Fibroblast of lung (primary cell): ENCODE measurements around the gene GABBR2. TPM values are rescaled to one million over a fixed set of nuclear protein-coding genes. Genes with fewer than 3 reads are reported as not detected.
A peak's percentile ranks its signal among the peaks of the same experiment; 100 is the strongest.

ENCODE experiments used
- DNase-seq, 2 donors: peaks; one replicate each; pipeline versions ENCODE4 v3.0.0 to v3.0.0-alpha.2; 2010; ENCODE audit warnings: low read depth in 2 of 2
- H2AFZ ChIP-seq: 2 replicates; pipeline ENCODE4 v1.5.1; 2012; ENCODE audit warnings: low read length, control low read depth, inconsistent platforms
- H3K27ac ChIP-seq: 2 replicates; pipeline ENCODE4 v1.5.1; 2011; ENCODE audit warnings: low read length, control low read depth; ENCODE audit not compliant: insufficient read depth
- H3K27me3 ChIP-seq: 2 replicates; pipeline ENCODE4 v1.5.1; 2011; ENCODE audit warnings: mild to moderate bottlenecking, low read length; ENCODE audit not compliant: control insufficient read depth, insufficient read depth
- H3K36me3 ChIP-seq: 2 replicates; pipeline ENCODE4 v1.5.1; 2011; ENCODE audit warnings: low read length; ENCODE audit not compliant: control insufficient read depth, insufficient read depth
- H3K4me1 ChIP-seq: 2 replicates; pipeline ENCODE4 v1.5.1; 2011; ENCODE audit warnings: low read length; ENCODE audit not compliant: control insufficient read depth, insufficient read depth; ENCODE audit errors: extremely low read depth
- H3K4me2 ChIP-seq: 2 replicates; pipeline ENCODE4 v1.5.1; 2011; ENCODE audit warnings: low read length, control low read depth; ENCODE audit not compliant: insufficient read depth; ENCODE audit errors: extremely low read depth
- H3K4me3 ChIP-seq, 4 experiments: fragments of 200-600 bp in 1 of 4; sonication (generic) in 1 of 4; replicated peaks in 1 of 4; 2 replicates each; pipeline ENCODE4 v1.5.1; 2011 to 2016; ENCODE audit warnings: low read length in 4 of 4, low read depth in 3 of 4, mild to moderate bottlenecking in 3 of 4, control low read depth in 2 of 4, inconsistent platforms in 1 of 4, mixed read lengths in 1 of 4; ENCODE audit not compliant: insufficient read depth in 1 of 4; ENCODE audit errors: control extremely low read depth in 1 of 4
- H3K79me2 ChIP-seq: 2 replicates; pipeline ENCODE4 v1.5.1; 2012; ENCODE audit warnings: mild to moderate bottlenecking, low read length, inconsistent platforms; ENCODE audit not compliant: control insufficient read depth, insufficient read depth
- H3K9ac ChIP-seq: 2 replicates; pipeline ENCODE4 v1.5.1; 2011; ENCODE audit warnings: mild to moderate bottlenecking, low read length, control low read depth; ENCODE audit not compliant: insufficient read depth
- H3K9me3 ChIP-seq: 2 replicates; pipeline ENCODE4 v1.5.1; 2012; ENCODE audit warnings: low read depth, low read length; ENCODE audit not compliant: control insufficient read depth, insufficient read depth
- H4K20me1 ChIP-seq: 2 replicates; pipeline ENCODE4 v1.5.1; 2011; ENCODE audit warnings: low read length; ENCODE audit not compliant: control insufficient read depth, insufficient read depth; ENCODE audit errors: extremely low read depth
- EZH2 ChIP-seq: IDR thresholded peaks from 2 replicates; pipeline ENCODE4 v1.5.1; 2012; ENCODE audit warnings: low read length, control low read depth, mild to moderate bottlenecking; ENCODE audit errors: missing control alignments
- polyA plus RNA-seq, 2 donors: library from polyadenylated mRNA; depleted of rRNA in 1 of 2; stranded (reverse) in 1 of 2; unstranded in 1 of 2; fragments of >200 nt; gene quantifications; 2 replicates each; pipeline ENCODE4 v1.2.1, GENCODE V29; 2011 to 2012; ENCODE audit warnings: missing spikeins in 1 of 2
- total RNA-seq: library from RNA; depleted of rRNA; stranded (reverse); fragments of >200 nt; gene quantifications from 2 replicates; pipeline ENCODE4 v1.2.1, GENCODE V29; 2014
- TF ChIP-seq, protein P1 (sequence below), 2 donors: IDR thresholded peaks in 1 of 2; conservative IDR thresholded peaks in 1 of 2; 1 replicate in 1 of 2; 2 replicates in 1 of 2; pipeline ENCODE4 v1.5.1; 2011 to 2012; ENCODE audit warnings: low read length in 2 of 2, control low read depth in 1 of 2, inconsistent platforms in 1 of 2, low read depth in 1 of 2, mild to moderate bottlenecking in 1 of 2

GABBR2 gene
- total and polyA plus RNA-seq, 2 donors (not counting 1 experiment from before 2014, with no cell fraction given): 0.32 to 0.33 TPM

DNA sequence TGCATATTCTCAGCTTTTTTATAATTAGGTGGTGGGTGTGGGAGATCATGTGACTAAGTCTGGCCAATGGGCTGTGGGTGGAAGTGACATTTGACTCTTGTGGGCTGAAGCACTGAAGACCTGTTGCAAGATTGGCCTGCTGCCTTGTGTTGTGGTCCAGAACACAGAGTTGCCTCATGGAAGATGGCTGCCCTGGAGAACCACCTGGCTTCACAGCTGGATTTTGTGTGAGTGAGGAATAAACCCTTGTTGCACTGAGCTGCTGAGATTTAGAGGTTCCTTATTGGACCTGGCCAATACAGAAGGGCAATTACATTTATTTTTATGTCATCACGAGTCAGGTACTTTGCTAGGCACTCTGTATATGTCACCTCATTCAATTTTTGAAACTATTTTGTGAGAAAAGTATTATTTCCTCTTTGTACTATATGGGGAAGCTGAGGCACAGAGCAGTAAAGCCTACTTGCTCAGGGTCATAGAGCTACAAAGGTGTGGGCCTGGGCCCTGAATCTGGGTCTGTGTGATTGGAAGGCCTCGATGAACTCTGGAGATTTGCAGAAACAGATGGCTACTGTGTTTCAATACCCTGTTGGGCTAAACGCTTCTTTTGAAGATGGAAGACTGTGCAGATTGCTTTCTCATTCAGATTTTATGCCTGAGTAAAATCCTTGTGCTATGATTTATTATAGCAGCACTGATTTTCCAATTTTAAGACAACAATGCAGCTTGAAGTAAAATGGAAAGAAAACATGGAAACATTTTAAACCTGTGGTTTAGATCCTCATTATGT lies 382.1 kb downstream of the GABBR2 start:
- TF ChIP-seq, protein P1, sequence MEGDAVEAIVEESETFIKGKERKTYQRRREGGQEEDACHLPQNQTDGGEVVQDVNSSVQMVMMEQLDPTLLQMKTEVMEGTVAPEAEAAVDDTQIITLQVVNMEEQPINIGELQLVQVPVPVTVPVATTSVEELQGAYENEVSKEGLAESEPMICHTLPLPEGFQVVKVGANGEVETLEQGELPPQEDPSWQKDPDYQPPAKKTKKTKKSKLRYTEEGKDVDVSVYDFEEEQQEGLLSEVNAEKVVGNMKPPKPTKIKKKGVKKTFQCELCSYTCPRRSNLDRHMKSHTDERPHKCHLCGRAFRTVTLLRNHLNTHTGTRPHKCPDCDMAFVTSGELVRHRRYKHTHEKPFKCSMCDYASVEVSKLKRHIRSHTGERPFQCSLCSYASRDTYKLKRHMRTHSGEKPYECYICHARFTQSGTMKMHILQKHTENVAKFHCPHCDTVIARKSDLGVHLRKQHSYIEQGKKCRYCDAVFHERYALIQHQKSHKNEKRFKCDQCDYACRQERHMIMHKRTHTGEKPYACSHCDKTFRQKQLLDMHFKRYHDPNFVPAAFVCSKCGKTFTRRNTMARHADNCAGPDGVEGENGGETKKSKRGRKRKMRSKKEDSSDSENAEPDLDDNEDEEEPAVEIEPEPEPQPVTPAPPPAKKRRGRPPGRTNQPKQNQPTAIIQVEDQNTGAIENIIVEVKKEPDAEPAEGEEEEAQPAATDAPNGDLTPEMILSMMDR (conservative IDR thresholded peaks at IDR 0.05 in 1 of 2, IDR thresholded peaks at IDR 0.05 in 1 of 2; ENCODE audit: low read depth in 1 of 2, low read length in 2 of 2): no peak
- TF ChIP-seq EZH2: no peak
- Histone ChIP-seq H3K4me3 (no peak overlapping the region), H2AFZ (no peak overlapping the region), H3K9ac (no peak overlapping the region), H3K4me2 (no peak overlapping the region), H3K79me2 (no peaks in the 10 kb centered on the region), H3K4me1 (peaks cover 16% of the 10 kb centered on the region), H4K20me1 (no peaks in the 10 kb centered on the region), H3K9me3 (no peaks in the 10 kb centered on the region), H3K27me3 (no peaks in the 10 kb centered on the region), H3K36me3 (no peaks in the 10 kb centered on the region), H3K27ac (no peak overlapping the region)
- peak; percentile 75 to 86 for DNase-seq

DNA sequence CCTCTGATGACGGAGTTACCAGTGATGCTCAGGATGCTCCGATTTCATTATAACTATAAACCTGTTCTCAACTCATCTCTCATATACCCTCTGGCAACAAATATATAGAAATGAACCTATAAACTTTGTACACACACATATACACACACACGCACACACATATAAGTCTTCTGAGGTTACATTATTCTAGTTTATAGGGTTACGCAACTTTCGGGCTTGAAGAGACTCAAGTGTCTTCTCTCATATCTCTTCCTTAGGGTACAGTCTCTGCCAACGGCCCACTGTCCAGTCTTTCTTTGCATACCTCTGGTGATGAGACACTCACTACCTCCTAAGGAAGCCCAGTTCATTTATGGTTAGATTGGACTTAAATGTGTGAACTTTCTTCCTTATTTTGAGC lies 383.9 kb downstream of the GABBR2 start:
- Histone ChIP-seq H4K20me1 (no peaks in the 10 kb centered on the region), H3K79me2 (no peaks in the 10 kb centered on the region), H2AFZ (no peak overlapping the region), H3K4me3 (no peak overlapping the region), H3K9me3 (no peaks in the 10 kb centered on the region), H3K27ac (no peak overlapping the region), H3K4me1 (peaks cover 10% of the 10 kb centered on the region), H3K9ac (no peak overlapping the region), H3K36me3 (no peaks in the 10 kb centered on the region), H3K27me3 (no peaks in the 10 kb centered on the region), H3K4me2 (no peak overlapping the region)
- no peak for DNase-seq
- no peak for TF ChIP-seq EZH2
- TF ChIP-seq, protein P1 (conservative IDR thresholded peaks at IDR 0.05 in 1 of 2, IDR thresholded peaks at IDR 0.05 in 1 of 2; ENCODE audit: low read depth in 1 of 2, low read length in 2 of 2): no peak

DNA sequence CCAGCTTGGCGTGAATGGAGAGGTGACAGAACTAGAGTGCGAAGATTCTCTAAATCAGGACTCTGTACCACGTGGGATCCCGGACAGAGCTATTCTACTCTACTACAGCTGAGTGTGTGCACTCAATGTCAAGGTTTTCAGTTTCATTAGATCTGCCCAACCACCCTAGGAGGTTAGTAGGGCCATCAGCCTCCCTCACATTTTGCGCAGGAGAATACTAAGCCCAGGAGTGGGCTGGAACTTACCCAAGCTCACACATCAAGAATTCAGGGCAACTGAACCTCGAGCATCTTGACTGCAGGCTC lies 385.0 kb downstream of the GABBR2 start:
- no peaks in the 10 kb centered on the region for H3K27me3 ChIP-seq
- no peaks in the 10 kb centered on the region for H3K79me2 ChIP-seq
- H3K36me3 ChIP-seq: no peaks in the 10 kb centered on the region
- peaks cover 10% of the 10 kb centered on the region for H3K4me1 ChIP-seq
- no peak for TF ChIP-seq EZH2
- TF ChIP-seq, protein P1 (conservative IDR thresholded peaks at IDR 0.05 in 1 of 2, IDR thresholded peaks at IDR 0.05 in 1 of 2; ENCODE audit: low read depth in 1 of 2, low read length in 2 of 2): no peak
- no peak overlapping the region for H2AFZ ChIP-seq
- H3K9me3 ChIP-seq: no peaks in the 10 kb centered on the region
- no peak overlapping the region for H3K27ac ChIP-seq
- no peak overlapping the region for H3K9ac ChIP-seq
- H4K20me1 ChIP-seq: no peaks in the 10 kb centered on the region
- H3K4me2 ChIP-seq: no peak overlapping the region
- H3K4me3 ChIP-seq: no peak overlapping the region
- DNase-seq: no peak
